ENCODE data around the gene OPTN.
"Not testable (repeated sequence)": the region's sequence is repeated elsewhere in the genome, so short reads cannot be mapped to it uniquely, and the experiment has no call there.

OPTN gene

GRCh38 chr10:13120786-13121499 is 21.0 kb downstream of the OPTN start:
- DNase-seq: no peak

GRCh38 chr10:13121500-13121854 is 21.5 kb downstream of the OPTN start:
- DNase-seq: no peak

- DNase-seq: no peak
Measured at GRCh38 chr10:13136651-13137050, 36.7 kb downstream of the OPTN start.

GRCh38 chr10:13139150-13139549 is 39.2 kb downstream of the OPTN start:
- no peak for DNase-seq

- DNase-seq: no peak
Measured at GRCh38 chr10:13139676-13140075, 39.7 kb downstream of the OPTN start.

GRCh38 chr10:13140627-13141190 is 40.7 kb downstream of the OPTN start:
- no peak for DNase-seq

GRCh38 chr10:13143766-13144165 is 43.8 kb downstream of the OPTN start:
- no peak for DNase-seq

GRCh38 chr10:13144814-13145213 is 44.9 kb downstream of the OPTN start:
- DNase-seq: no peak

GRCh38 chr10:13146379-13146778 is 46.4 kb downstream of the OPTN start:
- no peak for DNase-seq

- DNase-seq: no peak
Measured at GRCh38 chr10:13147161-13147560, 47.2 kb downstream of the OPTN start.

GRCh38 chr10:13152296-13152695 is 52.3 kb downstream of the OPTN start:
- DNase-seq: no peak

- not testable (repeated sequence) for DNase-seq
Measured at GRCh38 chr10:13155860-13156259, 55.9 kb downstream of the OPTN start.

GRCh38 chr10:13158401-13158800 is 58.4 kb downstream of the OPTN start:
- no peak for DNase-seq

- peak; percentile 85 for DNase-seq
Measured at GRCh38 chr10:13160934-13161856, 61.2 kb downstream of the OPTN start, which contains the start of gene MCM10. Gene MCM10, plus strand, starts transcription at chr10:13161558. Its CDS starts 2,645 bp downstream, at chr10:13164203.

GRCh38 chr10:13161857-13162271 is 61.9 kb downstream of the OPTN start:
- no peak for DNase-seq

GRCh38 chr10:13163859-13164258 is 63.9 kb downstream of the OPTN start:
- DNase-seq: no peak

- no peak for DNase-seq
Measured at GRCh38 chr10:13165177-13165576, 65.2 kb downstream of the OPTN start.

- no peak for DNase-seq
Measured at GRCh38 chr10:13167568-13167967, 67.6 kb downstream of the OPTN start.

- no peak for DNase-seq
Measured at GRCh38 chr10:13168781-13169180, 68.8 kb downstream of the OPTN start.

GRCh38 chr10:13173616-13174015 is 73.7 kb downstream of the OPTN start:
- DNase-seq: no peak

GRCh38 chr10:13180788-13181187 is 80.8 kb downstream of the OPTN start:
- DNase-seq: no peak

- DNase-seq: no peak
Measured at GRCh38 chr10:13182424-13182823, 82.5 kb downstream of the OPTN start.

GRCh38 chr10:13183625-13184024 is 83.7 kb downstream of the OPTN start:
- no peak for DNase-seq

GRCh38 chr10:13184276-13184675 is 84.3 kb downstream of the OPTN start:
- DNase-seq: no peak
